HG03558 (cell line): ENCODE measurements around the gene CORO1C.
"Not testable (repeated sequence)": the region's sequence is repeated elsewhere in the genome, so short reads cannot be mapped to it uniquely, and the experiment has no call there.

Source experiments
- ATAC-seq: cut with Tn5 transposase; IDR thresholded peaks from one replicate; pipeline ENCODE4 v1.9.1; 2021; ENCODE audit warnings: moderate number of reproducible peaks; ENCODE audit not compliant: unreplicated experiment; ENCODE audit errors: extremely low read depth

The CORO1C gene

GRCh38 chr12:108622421-108622820 is 108.9 kb downstream of the CORO1C start:
- no peak for ATAC-seq

- ATAC-seq = no peak
Measured at GRCh38 chr12:108621161-108621560, 110.2 kb downstream of the CORO1C start.

GRCh38 chr12:108620236-108620879 is 111.0 kb downstream of the CORO1C start:
- no peak for ATAC-seq

- no peak for ATAC-seq
Measured at GRCh38 chr12:108619369-108620160, 111.8 kb downstream of the CORO1C start.

- ATAC-seq = not testable (repeated sequence)
Measured at GRCh38 chr12:108618953-108619274, 112.4 kb downstream of the CORO1C start.

GRCh38 chr12:108618079-108618952 is 113.0 kb downstream of the CORO1C start:
- no peak for ATAC-seq

- ATAC-seq = peak; percentile 60
Measured at GRCh38 chr12:108616941-108617858, 114.1 kb downstream of the CORO1C start.

GRCh38 chr12:108616359-108616758 is 115.0 kb downstream of the CORO1C start:
- ATAC-seq = no peak

- ATAC-seq = no peak
Measured at GRCh38 chr12:108615918-108616317, 115.4 kb downstream of the CORO1C start.

- no peak for ATAC-seq
Measured at GRCh38 chr12:108614639-108615038, 116.7 kb downstream of the CORO1C start.

GRCh38 chr12:108614041-108614440 is 117.3 kb downstream of the CORO1C start:
- ATAC-seq = no peak

- ATAC-seq = no peak
Measured at GRCh38 chr12:108613548-108613947, 117.8 kb downstream of the CORO1C start.

- ATAC-seq = no peak
Measured at GRCh38 chr12:108612788-108613282, 118.5 kb downstream of the CORO1C start.

- ATAC-seq = no peak
Measured at GRCh38 chr12:108611884-108612415, 119.4 kb downstream of the CORO1C start.

GRCh38 chr12:108610856-108611605 is 120.3 kb downstream of the CORO1C start:
- ATAC-seq = no peak

- no peak for ATAC-seq
Measured at GRCh38 chr12:108610336-108610815, 120.9 kb downstream of the CORO1C start.

GRCh38 chr12:108609537-108610335 is 121.6 kb downstream of the CORO1C start:
- ATAC-seq = no peak

- no peak for ATAC-seq
Measured at GRCh38 chr12:108608616-108609015, 122.7 kb downstream of the CORO1C start.
